Measurements from ENCODE around the gene ATP2B2. TPM values are rescaled to one million over a fixed set of nuclear protein-coding genes. Genes with fewer than 3 reads are reported as not detected.

The ATP2B2 gene
- total RNA-seq, 1 donor from 2014 or later: not detected

DNA sequence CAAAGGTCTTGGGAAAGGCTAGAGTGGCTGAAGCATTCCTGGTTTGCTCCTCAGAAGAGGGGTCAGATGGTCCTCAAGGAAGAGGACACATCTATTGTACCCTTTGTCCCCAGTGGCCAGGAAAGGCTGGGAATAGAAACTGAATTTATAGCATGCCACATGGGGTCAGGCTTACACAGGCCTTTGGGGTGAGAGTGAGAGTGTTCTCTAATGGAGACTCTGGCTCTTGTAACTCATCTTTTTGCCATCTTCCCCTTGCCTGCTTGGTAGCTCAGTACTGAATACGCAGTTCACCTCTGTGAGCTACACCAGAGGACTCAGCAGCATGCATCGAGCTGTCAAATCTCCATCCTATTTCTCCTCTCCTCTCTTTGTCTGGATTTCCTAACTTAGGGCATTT lies 87.5 kb downstream of the ATP2B2 start:
- H3K4me3 Mint-ChIP-seq: no peak overlapping the region
- H3K9me3 Mint-ChIP-seq: no peaks in the 10 kb centered on the region
- H3K27me3 Mint-ChIP-seq (ENCODE audit: low read depth): peaks cover 51% of the 10 kb centered on the region
- DNase-seq (ENCODE audit: low spot score in 2 of 2, unreplicated experiment in 2 of 2): no peak
- H3K27ac Mint-ChIP-seq: no peak overlapping the region
- no peaks in the 10 kb centered on the region for H3K4me1 Mint-ChIP-seq
- no peaks in the 10 kb centered on the region for H3K36me3 Mint-ChIP-seq
- TF ChIP-seq, protein P1, sequence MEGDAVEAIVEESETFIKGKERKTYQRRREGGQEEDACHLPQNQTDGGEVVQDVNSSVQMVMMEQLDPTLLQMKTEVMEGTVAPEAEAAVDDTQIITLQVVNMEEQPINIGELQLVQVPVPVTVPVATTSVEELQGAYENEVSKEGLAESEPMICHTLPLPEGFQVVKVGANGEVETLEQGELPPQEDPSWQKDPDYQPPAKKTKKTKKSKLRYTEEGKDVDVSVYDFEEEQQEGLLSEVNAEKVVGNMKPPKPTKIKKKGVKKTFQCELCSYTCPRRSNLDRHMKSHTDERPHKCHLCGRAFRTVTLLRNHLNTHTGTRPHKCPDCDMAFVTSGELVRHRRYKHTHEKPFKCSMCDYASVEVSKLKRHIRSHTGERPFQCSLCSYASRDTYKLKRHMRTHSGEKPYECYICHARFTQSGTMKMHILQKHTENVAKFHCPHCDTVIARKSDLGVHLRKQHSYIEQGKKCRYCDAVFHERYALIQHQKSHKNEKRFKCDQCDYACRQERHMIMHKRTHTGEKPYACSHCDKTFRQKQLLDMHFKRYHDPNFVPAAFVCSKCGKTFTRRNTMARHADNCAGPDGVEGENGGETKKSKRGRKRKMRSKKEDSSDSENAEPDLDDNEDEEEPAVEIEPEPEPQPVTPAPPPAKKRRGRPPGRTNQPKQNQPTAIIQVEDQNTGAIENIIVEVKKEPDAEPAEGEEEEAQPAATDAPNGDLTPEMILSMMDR (IDR thresholded peaks at IDR 0.05; ENCODE audit: unreplicated experiment): no peak

DNA sequence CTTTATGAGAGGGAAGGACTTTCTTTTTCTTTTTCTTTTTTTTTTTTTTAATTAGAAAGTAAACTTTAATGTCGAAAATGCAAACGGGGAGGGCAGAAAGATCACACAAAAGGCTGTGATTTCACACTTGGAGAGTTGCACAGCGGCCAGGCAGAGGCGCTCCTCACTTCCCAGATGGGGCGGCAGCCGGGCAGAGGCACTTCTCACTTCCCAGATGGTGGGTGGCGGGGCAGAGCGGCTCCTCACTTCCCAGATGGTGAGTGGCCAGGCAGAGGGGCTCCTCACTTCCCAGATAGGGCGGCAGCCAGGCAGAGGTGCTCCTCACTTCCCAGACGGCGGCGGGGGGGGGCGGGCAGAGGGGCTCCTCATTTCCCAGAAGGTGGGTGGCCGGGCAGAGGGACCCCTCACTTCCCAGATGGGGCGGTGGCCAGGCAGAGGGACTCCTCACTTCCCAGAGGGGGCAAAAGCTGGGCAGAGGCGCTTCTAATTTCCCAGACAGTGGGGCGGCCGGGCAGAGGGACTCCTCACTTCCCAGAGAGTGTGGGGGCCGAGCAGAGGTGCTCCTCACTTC lies 88.6 kb downstream of the ATP2B2 start:
- peaks cover 42% of the 10 kb centered on the region for H3K27me3 Mint-ChIP-seq (ENCODE audit: low read depth)
- no peak for DNase-seq (ENCODE audit: low spot score in 2 of 2, unreplicated experiment in 2 of 2)
- H3K36me3 Mint-ChIP-seq: no peaks in the 10 kb centered on the region

DNA sequence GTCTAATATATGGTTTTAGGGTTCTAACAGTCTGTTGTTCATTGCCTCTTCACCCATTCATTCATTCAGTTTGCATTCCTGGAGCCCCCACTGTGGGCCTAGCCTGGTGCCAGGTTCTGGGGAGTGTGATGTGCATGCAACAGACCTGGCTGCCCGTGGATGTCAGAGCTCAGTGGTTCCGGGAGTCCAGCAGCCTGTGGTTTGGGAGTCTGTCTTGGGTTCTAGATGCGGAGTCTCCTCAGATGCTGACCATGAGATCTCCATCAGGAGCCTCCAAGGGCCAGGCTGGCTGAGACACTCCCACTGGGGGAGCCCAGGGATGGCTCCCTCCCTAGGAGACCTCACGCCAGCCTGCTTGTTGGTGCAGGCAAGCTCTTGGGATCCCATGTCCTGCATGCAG lies 92.3 kb downstream of the ATP2B2 start:
- Mint-ChIP-seq H3K27me3 (ENCODE audit: low read depth) (peaks cover 35% of the 10 kb centered on the region), H3K9me3 (no peaks in the 10 kb centered on the region), H3K36me3 (no peaks in the 10 kb centered on the region), H3K4me3 (no peak overlapping the region), H3K27ac (no peak overlapping the region), H3K4me1 (no peaks in the 10 kb centered on the region)
- no peak for DNase-seq (ENCODE audit: low spot score in 2 of 2, unreplicated experiment in 2 of 2)
- TF ChIP-seq, protein P1 (IDR thresholded peaks at IDR 0.05; ENCODE audit: unreplicated experiment): no peak

More for the DNA sequence above, 88.6 kb downstream of the ATP2B2 start:
- no peak overlapping the region for H3K27ac Mint-ChIP-seq
- H3K9me3 Mint-ChIP-seq: no peaks in the 10 kb centered on the region
- TF ChIP-seq, protein P1 (IDR thresholded peaks at IDR 0.05; ENCODE audit: unreplicated experiment): no peak
- H3K4me1 Mint-ChIP-seq: no peaks in the 10 kb centered on the region
- H3K4me3 Mint-ChIP-seq: no peak overlapping the region

DNA sequence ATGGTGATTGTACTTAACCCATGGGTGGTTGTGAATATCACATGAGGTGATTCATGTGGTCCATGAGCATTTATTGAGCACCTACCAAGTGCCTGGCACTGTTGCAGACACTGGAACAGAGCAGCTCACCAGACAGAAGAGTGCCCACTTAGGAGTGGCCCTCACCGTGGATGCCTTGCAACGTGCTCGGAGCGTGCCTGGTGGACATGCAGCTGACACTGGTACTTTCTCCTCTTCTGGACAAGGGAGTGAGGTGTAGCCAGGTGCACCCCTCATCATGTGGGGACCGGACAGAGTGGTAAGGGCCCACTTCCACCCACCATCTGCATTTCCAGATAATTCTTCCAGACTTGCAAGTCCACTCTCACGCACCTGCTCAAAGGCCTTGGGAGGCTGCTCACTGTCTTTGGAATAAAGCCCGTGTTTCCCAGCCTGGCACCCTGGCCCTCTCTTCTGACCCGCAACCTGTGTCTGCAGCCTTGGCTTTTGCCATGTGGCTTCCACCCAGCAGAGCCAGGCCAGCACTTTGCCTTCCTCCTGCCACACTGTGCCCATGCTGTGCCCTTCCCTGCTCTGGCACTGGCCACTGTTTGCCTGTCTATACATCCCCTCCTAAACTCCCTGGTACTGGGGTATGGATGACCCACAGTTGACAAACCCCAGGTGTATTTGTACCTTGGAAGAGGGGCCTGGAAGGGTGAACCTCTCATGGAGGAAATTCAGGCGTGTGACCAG lies 93.6 kb downstream of the ATP2B2 start:
- Mint-ChIP-seq H3K9me3 (no peaks in the 10 kb centered on the region), H3K36me3 (no peaks in the 10 kb centered on the region), H3K27ac (no peak overlapping the region), H3K4me1 (no peaks in the 10 kb centered on the region), H3K27me3 (ENCODE audit: low read depth) (peaks cover 27% of the 10 kb centered on the region), H3K4me3 (no peak overlapping the region)
- TF ChIP-seq, protein P1 (IDR thresholded peaks at IDR 0.05; ENCODE audit: unreplicated experiment): no peak
- DNase-seq (ENCODE audit: low spot score in 2 of 2, unreplicated experiment in 2 of 2): no peak

DNA sequence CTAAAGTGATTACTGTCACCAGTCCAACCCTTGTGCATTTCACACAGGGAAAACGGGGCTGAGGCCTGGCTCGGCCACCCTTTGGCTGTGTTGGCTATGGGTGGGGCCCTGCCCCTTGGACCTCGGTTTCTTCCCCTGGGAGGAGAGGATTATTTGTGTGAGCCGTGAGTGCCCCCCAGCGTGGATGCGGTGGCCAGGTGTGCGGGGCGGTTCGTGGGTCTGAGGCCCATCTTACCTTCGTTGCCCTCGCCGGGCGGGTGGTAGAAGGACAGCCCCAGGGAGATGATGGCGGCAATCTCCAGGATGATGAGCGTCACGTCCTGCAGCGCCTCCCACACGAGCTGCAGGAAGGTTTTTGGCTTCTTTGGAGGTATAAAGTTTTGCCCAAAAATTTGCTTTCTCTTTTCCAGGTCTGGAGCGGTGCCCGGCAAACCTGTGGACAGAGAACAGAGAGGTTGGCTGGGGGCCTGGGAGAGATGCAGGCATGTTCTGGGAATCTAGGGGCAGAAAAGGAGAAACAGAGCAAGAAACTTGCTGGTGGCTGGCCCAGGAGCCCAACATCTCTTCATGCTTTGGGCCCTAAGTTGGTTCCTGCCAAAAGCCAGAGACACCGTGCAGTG lies 94.9 kb downstream of the ATP2B2 start:
- no peaks in the 10 kb centered on the region for H3K9me3 Mint-ChIP-seq
- H3K4me3 Mint-ChIP-seq: no peak overlapping the region

More for the DNA sequence above, 94.9 kb downstream of the ATP2B2 start:
- no peak for DNase-seq (ENCODE audit: low spot score in 2 of 2, unreplicated experiment in 2 of 2)
- no peak overlapping the region for H3K27ac Mint-ChIP-seq
- TF ChIP-seq, protein P1 (IDR thresholded peaks at IDR 0.05; ENCODE audit: unreplicated experiment): no peak
- no peaks in the 10 kb centered on the region for H3K36me3 Mint-ChIP-seq
- peaks cover 18% of the 10 kb centered on the region for H3K27me3 Mint-ChIP-seq (ENCODE audit: low read depth)
- no peaks in the 10 kb centered on the region for H3K4me1 Mint-ChIP-seq
